Measurements from ENCODE around the gene OTUD7B.
A peak's percentile ranks its signal among the peaks of the same experiment; 100 is the strongest.
"Not testable (repeated sequence)": the region's sequence is repeated elsewhere in the genome, so short reads cannot be mapped to it uniquely, and the experiment has no call there.

Gene OTUD7B

DNA sequence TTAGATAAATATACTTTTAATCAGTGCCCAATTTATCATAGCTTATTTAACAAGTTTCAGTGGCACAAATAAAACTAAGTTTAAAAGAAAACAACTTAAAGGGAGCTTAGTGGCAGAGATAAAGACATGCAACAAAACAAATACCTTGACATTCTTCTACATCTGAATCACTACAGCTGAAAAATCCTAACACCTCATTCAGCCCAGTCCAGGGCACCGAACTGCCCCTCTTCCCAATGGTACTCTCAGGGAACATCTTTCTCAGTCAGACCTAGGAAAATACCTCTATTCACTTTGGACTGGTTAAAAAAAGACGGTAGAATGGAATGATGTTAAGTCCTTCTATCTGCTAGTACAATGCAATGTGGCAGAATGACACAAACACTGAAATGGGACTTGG lies 8.3 kb downstream of the OTUD7B start:
- no peak for DNase-seq

DNA sequence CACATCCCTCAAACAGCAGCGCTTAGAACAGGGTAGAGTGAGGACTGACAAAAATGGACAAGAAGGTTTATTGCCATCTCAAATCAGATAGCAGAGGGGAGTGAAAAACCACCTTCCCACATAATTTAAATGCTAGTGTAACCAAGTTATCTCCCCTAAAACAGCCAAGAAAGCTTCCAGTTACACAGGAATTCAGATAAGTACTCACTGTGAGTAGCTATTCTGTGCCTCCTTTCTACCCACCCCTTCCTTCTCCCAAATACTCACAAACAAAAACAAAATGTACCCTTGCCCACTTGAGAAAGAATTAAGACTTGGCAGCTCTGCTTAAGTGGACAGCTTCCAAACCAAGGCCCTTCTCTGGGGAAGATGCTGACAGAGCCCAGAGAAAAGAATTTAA lies 9.1 kb downstream of the OTUD7B start:
- DNase-seq = no peak

DNA sequence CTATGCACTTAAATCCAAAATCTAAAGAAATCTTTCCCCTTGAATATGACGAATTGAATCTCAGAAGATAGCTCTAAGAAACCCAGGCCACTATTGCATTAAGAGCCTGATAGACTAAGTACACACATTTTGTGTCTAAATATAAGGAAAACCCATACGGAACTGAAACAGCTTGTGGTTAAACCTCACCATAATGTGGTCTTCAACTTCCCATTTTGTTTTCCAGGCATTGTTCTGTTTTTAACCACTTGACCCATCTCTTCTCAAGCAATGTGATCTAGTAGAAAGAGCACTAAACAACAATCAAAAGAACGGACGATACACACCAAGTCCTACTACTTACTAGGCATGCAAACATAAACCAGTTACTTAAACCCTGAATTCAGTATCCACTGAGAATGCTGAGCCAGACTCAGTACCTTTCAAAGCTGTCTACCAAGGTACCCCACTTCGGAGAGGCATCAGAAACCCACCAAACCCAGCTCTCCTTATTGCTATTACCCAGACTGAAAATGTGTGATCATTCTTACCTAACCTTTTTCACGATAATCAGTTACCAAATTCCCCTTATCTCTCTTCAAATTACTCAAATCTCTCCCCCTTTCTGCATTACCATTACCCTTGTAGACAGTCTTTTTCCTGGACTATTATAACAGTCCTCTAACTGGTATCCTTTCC lies 12.8 kb downstream of the OTUD7B start:
- DNase-seq = peak in 1 of 5 donors; percentile 19

DNA sequence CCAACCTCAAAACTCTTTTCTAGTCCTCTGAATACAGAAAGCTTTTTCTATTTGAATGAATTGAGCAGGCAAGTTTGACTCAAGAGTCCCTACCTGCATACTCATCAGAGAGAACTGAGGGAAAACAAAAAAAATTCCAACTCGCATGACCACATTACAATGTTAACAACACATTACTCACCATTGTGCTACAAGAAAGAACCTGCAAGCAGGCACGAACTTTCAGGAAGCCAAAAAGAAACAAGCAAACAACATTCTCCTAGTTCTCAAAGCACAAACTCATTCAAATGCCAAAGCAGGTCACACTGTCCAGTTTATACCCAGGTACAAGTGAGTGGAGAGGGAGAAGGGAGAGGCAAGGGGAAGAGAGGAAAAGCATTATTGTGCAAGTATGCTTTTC lies 14.6 kb downstream of the OTUD7B start:
- DNase-seq = peak in 1 of 5 donors; percentile 6

DNA sequence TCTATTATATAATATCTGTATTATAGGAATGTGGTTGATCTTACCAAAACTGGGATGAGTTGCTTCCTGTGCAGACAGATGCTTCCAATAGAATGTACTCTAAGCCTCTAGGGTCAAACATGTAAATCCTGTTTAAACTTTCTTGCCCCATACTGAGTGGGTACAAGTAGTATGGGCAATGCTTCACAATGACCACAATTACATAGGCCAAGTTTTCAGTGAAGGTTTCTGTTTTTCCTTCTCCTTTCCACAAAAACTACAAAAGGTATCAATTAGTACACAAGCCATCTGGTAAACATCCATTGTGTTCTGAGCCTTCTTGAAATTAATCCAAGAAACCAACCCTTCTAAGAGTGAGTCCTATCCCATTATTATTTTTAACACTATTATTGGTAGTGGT lies 16.8 kb downstream of the OTUD7B start:
- DNase-seq = no peak

DNA sequence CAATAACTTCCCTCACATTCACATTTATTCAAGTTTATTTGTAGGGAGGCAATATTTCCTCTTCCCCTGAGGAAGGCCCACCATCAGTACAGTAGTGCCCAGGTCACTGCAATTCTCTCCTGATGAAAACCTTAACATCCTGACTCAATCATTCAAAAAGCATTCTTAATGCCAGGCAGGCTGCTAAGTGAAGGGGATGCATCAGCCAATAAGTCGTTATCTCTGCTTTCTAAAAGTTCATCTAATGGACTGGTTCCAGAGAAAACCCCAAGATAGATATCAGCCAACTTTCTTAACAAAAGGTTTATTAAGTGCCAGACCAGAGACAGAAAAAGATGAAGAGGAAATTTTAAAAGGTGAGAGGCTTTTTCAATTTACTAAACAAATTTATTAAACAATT lies 17.3 kb downstream of the OTUD7B start:
- no peak for DNase-seq

DNA sequence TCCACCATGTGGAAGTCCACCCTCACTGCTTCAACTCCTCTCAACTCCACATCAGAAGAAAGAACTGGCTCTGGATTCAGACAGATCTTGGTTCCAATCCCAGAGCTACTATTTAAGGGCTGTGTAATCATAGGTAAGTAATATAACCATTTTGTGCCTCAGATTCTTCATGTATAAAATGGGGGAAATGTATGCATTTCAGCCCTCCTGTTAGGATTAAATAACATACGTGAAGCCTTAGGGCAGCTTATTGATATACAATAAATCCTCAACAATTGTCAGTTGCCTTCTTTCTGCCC lies 23.3 kb downstream of the OTUD7B start:
- DNase-seq = no peak

DNA sequence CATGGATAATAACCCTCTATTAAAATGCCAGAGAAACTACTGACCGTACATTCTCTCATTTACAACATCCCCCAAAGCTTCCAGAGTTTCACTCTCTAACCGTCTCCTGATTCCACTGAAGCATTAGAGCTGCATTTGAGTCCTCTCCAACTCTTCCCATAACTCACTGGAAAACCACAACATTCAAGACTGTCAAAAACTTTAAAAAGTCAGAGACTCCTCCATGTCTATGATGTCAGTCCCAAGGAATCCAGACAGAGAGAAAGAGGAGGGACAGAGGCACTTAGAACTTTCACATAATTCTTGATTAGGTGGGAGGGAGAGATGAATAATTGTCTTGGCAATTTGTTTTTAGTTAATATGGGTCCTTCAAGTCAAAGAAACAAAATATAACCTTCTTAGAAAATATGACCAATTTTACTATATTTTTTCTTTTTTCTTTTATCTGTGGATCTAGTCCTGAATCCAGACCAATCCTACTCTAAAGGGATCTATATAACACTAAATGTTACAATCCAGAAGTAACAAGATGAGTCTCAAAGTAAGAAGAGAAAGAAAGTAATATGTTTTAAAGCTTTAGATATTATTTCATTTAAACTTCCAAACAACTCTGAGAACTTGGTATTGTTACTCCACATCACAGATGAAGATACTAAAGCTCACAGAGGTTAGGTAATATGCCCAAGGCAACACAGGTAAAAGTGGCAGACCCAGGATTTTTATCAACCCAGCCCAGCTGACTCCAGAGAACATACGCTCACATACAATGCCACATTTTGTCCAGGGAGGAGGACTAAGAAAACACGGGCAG lies 23.8 kb downstream of the OTUD7B start:
- DNase-seq = no peak

DNA sequence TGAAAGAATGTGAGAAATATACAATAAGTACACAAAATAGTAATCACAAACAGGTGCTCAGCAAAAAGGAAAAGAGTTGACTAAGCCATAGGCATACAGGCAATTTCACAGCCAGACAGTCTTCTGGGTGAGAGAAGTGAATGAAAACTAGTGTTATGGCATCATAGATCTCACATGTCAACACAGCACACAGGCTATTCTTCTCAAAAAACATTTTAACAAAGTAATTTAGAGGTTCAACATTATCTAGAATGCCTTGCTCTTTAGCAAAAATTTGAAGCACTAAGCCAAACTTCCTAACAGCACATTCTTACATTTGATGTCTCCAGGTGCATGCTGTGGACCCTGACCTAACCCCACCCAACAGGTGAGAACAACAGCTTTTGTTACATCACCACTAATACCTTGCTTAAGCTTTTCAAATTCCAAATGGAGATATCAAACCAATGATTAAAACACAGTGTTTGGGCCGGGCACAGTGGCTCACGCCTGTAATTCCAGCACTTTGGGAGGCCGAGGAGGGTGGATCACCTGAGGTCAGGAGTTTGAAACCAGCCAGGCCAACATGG lies 30.5 kb downstream of the OTUD7B start:
- no peak for DNase-seq

DNA sequence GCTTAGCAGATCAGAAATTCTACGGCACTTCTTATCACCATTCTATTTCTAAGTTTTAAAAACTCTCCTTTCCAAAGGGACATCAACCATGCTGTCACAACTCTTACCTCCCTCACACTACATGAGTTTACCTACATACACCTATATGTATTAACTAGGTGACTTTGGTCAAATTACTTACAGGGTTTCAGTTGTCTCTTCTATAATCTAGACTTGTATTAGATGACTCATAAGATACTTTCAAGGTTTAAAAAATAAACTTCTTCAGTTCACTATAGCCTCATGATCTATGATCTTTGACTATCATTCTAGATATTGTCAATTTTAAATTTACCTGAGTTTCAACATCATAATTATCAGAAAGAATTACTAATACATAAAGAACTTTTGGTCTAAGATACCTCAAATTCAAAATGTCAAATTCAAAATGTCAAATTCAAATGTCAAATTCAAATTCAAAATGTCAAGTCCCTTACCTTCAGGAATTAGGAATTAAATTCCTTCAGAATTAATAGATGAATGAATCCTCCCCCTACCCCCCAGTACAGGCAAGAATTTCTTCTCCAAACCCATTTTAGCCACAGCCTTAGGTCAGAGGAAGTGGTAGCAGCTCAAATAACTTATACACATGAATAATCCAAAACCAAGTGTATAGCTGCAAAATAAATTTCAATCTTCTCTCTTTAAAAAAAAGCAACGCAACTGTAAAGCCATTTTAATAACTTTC lies 31.1 kb downstream of the OTUD7B start:
- no peak for DNase-seq

DNA sequence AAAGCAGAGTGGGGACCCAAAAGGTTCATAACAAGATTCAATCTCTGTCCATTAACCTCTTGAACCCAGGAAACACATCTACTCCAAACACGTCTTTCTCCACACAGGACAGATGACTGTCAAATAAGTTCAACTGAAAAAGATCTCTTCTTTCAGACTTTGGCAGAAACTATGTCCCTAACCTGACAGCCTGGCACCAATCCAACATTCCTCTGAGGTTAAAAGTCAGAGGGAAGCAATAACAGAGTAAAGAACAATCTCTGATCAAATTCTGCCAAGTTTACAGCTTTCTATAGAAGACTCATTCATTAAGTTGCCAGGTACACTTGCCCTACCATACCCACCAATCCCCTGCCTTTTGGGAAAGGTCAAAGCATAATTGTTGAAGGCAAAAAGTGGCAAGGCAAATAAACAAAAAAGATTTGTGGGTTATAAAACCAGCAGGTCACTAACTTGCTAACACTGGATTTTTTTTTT lies 31.9 kb downstream of the OTUD7B start:
- DNase-seq = no peak

DNA sequence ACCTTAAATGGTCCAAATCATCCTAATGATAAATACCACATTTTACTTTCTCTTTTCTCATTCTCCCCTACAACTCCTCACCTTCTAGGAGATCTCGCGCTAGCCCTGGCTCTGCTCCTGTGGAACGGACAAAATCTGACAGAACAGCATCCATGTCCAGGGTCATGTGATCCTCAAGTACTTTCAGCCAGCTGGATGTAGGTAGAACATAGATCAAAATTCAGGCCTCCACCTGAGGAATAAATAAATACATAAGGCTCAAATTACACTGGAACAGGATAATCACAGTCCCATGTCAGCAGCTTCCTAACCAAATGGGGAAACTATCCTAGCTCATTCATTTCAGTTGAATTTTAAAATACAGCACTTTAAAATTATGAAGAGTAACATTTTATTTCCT lies 33.2 kb downstream of the OTUD7B start:
- no peak for DNase-seq

DNA sequence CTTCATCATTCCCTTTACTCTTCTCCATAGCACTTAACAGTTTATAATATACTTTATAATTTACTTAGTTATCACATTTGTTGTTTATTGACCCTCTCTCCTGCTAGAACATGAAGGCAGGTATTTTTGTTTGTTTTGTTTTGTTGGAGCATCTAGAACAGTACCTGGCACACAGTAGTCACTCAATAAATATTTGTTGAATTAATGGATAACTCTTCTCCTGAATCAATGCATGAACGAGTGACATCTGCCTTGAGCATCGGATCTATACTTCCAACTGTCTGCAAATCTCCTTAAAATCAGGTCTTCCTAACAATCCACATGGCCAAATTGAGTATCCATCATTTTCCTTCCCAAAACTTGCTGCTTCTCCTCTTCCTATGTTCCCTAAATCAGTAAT lies 38.0 kb downstream of the OTUD7B start:
- no peak for DNase-seq

DNA sequence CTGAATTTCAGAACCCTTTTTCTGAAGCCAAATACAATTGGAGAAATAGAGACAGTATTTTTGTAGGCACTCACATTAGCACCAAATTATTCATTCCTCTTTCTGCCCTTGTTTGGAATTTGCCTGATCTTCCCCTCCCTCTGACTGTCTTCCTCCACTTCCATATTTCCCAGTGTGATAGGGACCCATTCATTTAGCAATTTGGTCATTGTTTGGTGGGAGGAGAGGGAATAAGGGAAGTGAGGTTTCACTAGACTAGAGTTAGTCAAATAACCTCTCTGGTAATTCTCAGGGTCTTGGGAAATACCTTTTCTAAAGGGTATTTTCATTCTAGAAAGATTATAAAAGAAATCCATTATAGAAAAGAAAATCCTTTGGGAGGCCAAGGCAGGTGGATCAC lies 42.9 kb downstream of the OTUD7B start:
- no peak for DNase-seq

DNA sequence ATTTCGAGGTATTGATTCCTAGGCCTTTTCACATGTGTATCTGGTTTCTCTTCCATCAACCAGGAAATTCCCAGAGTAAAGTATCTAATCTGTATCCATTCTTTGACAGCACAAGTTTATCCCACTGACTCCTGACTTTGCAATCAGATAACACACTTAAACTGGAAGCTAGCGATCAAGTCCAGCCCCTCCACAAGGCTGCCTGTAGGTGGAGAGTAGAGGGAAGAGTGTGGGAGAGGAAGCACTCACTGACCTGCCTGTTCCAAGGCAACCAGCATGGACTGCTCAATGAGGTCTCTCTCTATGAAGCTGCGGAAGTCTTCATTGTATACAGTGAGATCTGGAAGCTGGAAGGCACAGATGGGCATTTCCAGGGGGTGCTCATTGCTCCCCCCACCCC lies 43.5 kb downstream of the OTUD7B start:
- DNase-seq = no peak

DNA sequence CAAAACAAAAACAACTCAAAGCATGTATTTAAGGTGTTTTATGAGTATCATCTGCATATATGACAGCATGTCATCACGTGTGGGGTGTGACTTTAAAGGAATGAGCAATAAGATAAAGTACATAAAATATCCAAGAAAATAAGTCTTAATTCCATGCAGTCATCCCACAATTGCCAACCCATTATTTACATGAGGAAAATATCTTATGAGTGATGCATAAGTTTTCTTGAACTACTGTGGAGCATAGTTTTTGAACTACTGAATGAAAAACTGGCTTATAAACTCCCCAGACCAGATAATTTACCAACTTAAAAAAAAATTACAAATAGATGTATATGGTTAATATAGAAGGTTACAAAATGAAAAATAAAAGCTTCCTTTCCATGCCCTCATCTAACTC lies 44.1 kb downstream of the OTUD7B start:
- no peak for DNase-seq

DNA sequence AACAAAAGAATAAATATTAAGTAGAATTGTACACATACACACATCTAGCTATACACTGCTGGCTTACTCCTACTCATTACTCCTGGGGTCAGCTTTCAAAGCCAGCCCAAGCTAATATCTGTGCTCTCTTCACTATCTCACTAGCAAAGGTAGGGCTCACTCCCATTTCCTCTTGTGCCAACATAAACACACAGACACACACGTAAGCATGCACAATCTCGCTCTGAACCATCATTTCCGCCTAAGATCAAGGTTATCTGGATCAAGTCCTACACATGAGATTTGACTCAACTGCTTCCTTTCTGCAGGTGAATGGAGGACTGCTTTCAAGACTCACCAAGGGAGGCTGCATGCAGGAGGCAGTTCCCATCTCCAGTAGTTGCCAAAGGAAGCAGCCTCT lies 45.1 kb downstream of the OTUD7B start:
- peak in 1 of 5 donors; percentile 39 for DNase-seq

DNA sequence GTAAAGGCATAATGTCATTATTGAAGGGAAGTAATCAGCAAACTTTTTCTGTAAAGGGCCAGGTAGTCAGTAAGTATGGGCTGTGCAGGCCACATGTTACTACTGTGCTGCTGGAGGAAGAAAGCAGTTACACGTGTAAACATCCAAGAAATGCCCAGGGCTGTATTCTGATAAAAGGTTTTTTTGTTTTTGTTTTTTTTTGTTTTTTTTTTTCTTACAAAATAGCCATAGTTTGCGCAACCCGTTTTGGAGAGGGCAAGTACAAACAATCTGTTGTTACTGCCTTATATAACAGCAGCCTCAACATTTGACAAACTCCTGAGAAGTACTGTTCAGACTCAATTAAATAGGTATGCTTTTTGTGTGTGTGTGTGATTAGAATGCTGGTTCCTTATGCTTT lies 47.2 kb downstream of the OTUD7B start:
- DNase-seq = no peak

DNA sequence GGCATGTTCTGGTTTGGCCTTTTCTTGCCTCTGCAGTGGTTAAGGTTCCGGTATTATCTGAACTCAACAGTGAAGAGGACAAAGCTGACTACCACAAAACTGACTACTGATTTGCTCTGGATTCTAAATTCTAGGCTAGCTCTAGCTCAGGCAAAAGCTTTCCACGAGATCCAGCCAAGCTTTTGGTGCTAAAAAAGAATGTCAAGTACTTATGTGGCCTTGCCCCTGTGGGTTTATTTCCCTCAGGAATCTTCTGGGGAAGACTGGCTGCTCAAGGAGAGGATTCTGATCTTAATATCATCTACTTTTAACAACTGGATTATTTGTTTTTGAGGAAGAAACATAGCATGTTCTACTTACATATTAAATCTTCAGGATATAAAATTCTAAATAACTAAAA lies 47.8 kb downstream of the OTUD7B start:
- no peak for DNase-seq

DNA sequence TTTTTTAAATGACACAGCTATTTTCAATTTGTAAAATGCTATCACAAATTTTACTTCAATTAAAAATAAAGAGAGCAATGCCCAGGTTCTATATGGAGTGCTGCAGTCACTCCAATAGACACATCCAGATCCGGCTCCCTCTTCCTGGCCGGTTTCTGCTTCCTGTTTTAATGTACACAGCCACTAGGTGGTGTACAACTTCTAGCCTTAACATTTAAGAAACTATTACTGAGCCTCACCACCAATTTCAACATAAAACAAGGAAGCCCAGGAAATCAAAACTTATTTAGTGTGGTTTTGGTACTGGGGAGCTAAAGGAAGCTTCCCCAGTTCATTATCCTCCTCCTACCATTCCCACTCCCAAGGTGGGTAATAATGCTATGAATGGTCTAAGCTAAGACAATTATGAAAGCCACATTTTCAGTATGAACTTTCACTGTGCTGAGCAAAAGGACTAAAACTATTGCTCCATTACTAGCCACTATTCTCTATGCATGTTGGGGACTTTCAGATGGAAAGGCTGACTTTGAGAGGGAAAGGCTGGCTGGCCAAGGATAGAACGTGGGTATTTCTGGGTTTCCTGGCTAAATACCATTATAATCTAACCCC lies 48.4 kb downstream of the OTUD7B start:
- DNase-seq = peak in 4 of 5 donors; percentile 16 to 72 (median 24)

DNA sequence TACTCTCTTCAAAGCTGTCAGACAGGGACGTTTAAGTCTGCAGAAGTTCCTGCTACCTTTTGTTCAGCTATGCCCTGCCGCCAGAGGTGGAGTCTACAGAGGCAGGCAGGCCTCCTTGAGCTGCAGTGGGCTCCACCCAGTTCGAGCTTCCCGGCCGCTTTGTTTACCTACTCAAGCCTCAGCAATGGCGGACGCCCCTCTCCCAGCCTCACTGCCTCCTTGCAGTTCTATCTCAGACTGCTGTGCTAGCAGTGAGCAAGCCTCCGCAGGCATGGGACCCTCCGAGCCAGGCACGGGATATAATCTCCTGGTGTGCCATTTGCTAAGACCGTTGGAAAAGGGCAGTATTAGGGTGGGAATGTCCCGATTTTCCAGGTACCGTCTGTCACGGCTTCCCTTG lies 53.0 kb downstream of the OTUD7B start:
- DNase-seq = not testable (repeated sequence)

DNA sequence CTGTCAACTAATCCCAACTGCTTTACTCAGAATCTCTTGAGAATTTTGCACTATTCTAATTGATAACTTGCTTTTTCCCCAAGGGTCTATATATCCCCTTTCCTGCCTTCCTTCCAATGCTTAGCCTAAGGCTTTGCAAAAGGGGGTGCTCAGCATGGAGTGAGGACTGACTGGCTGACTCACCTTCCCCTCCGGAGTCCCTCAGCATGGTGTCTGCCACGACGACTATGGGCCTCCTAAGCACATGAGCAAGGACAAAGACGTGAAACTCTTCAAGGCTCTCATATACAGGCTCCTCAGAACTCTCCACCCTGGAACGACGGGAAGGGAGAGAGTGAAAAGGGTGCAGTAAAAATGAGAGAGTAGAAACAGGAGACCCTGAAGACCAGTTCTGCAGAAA lies 60.6 kb downstream of the OTUD7B start:
- DNase-seq = no peak

DNA sequence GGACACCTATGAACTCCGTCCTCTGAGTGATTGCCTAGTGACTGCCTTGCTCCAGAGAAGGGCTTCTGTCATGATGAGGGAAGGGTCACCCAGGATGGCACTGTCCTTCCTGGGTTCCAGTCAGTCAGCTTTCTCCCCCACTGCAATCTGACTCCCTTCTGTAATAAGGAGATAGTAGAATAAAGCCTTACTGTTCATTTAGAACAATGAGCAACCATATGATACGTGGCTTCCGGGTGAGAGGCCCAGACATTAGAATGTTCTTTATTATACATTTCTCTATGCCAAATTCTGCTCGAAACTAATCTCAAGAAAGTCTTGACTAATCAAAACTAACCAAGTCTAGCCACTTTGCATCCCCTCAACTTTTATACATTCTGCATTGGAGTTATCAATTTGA lies 65.3 kb downstream of the OTUD7B start:
- DNase-seq = no peak

Measured in T-helper 1 cell (primary cell).